ENCODE data around the gene DCAF10.
"Not testable (repeated sequence)": the region's sequence is repeated elsewhere in the genome, so short reads cannot be mapped to it uniquely, and the experiment has no call there.

Gene DCAF10

GRCh38 chr9:37909836-37910235 is 109.2 kb downstream of the DCAF10 start:
- not testable (repeated sequence) for DNase-seq

- no peak for DNase-seq
Measured at GRCh38 chr9:37910271-37910670, 109.7 kb downstream of the DCAF10 start.

- DNase-seq = no peak
Measured at GRCh38 chr9:37911271-37911681, 110.7 kb downstream of the DCAF10 start.

- peak; percentile 92 for DNase-seq
Measured at GRCh38 chr9:37913480-37914153, 113.0 kb downstream of the DCAF10 start.

- no peak for DNase-seq
Measured at GRCh38 chr9:37914154-37914551, 113.6 kb downstream of the DCAF10 start.

GRCh38 chr9:37914701-37915358 is 114.2 kb downstream of the DCAF10 start:
- DNase-seq = no peak

GRCh38 chr9:37915911-37916470 is 115.4 kb downstream of the DCAF10 start:
- no peak for DNase-seq

GRCh38 chr9:37916471-37917312 is 116.1 kb downstream of the DCAF10 start:
- no peak for DNase-seq
